NT2/D1 (cell line): ENCODE measurements around the gene RORB.

Experiments
- SUZ12 ChIP-seq: IDR thresholded peaks from 2 replicates; pipeline ENCODE4 v1.6.1; 2011; ENCODE audit not compliant: insufficient read length, insufficient read depth; ENCODE audit errors: extremely low read depth
- YY1 ChIP-seq: IDR thresholded peaks from 2 replicates; pipeline ENCODE4 v1.6.1; 2011; ENCODE audit not compliant: insufficient read length, insufficient read depth
- ZNF274 ChIP-seq: IDR thresholded peaks from 2 replicates; pipeline ENCODE4 v1.6.1; 2011; ENCODE audit warnings: mild to moderate bottlenecking, low read depth, low read length

GRCh38 chr9:74696520-74696919 is 199.4 kb downstream of the RORB start:
- TF ChIP-seq ZNF274: no peak
- TF ChIP-seq YY1: no peak
- no peak for TF ChIP-seq SUZ12
